Brain microvascular endothelial cell (primary cell): ENCODE data around the gene SEMA6B.

ENCODE experiments used
- DNase-seq: peaks from one replicate; pipeline ENCODE4 v3.0.0-alpha.2; 2020
- H3K27ac ChIP-seq: fragments of 250-450 bp; sonication (Bioruptor Pico); 2 replicates; pipeline ENCODE4 v1.5.1; 2020; ENCODE audit warnings: mild to moderate bottlenecking, moderate library complexity
- H3K27me3 ChIP-seq: fragments of 250-450 bp; sonication (Bioruptor Pico); replicated peaks from 2 replicates; pipeline ENCODE4 v1.5.1; 2020; ENCODE audit warnings: mild to moderate bottlenecking
- H3K36me3 ChIP-seq: fragments of 250-450 bp; sonication (Bioruptor Pico); replicated peaks from 2 replicates; pipeline ENCODE4 v1.5.1; 2020; ENCODE audit warnings: mild to moderate bottlenecking
- H3K4me3 ChIP-seq: 2 replicates; pipeline ENCODE4 v1.5.1; 2011; ENCODE audit warnings: low read depth, mild to moderate bottlenecking, control low read depth, low read length, moderate library complexity
- in situ Hi-C: cut with HindIII; loops from 2 replicates; pipeline ENCODE4 v1.10.0; 2017; ENCODE audit warnings: low sequenced_read_pairs, low pct_ligation_motif_present
- TF ChIP-seq, protein P1 (sequence below): IDR thresholded peaks from 2 replicates; pipeline ENCODE4 v1.5.1; 2011; ENCODE audit warnings: low read depth, mild to moderate bottlenecking, moderate library complexity, low read length, control low read depth, inconsistent platforms; ENCODE audit errors: missing control alignments

SEMA6B gene

DNA sequence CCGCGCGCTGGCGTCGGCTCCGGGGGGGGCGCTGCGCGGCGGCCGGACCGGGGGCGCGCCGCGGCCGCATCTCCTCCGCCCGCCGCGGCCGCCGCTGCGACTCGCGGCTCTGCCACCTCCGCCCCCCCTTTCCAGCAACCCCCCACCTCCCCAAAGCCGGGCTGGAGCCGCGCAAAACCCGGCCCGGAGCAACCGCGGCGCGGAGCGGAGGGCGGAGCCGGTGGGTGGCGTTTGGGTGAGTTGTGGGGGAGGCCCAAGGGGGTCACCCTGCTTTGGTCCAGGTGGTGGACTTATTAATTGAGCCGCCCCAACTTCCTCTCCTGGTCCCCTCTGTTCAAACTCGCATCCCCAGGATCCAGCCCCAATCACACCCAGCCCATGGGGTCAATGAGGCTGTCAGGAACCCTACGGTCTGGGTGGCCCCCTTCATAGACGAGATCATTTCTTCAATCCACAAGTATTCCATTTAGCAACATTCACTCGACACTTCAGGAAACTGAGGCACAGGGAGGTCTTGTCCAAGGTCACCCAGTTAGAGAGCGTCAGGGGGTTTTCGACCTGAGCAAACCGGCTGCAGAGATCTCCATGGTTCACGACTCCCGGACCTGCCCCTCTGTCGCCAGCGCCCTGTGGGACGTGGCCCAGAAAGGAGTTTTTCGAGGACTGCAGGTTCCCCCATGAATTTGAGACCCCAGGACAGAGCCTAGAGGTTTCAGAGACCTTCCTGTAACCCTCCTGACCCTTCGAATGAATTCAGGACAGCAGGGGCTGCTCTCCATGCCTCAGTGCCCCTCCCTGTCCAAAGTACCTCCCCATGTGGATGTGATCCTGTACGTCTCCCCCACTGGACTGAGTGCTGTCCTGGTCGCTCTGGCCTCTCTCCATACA lies 22.4 kb upstream of the SEMA6B start:
- TF ChIP-seq, protein P1, sequence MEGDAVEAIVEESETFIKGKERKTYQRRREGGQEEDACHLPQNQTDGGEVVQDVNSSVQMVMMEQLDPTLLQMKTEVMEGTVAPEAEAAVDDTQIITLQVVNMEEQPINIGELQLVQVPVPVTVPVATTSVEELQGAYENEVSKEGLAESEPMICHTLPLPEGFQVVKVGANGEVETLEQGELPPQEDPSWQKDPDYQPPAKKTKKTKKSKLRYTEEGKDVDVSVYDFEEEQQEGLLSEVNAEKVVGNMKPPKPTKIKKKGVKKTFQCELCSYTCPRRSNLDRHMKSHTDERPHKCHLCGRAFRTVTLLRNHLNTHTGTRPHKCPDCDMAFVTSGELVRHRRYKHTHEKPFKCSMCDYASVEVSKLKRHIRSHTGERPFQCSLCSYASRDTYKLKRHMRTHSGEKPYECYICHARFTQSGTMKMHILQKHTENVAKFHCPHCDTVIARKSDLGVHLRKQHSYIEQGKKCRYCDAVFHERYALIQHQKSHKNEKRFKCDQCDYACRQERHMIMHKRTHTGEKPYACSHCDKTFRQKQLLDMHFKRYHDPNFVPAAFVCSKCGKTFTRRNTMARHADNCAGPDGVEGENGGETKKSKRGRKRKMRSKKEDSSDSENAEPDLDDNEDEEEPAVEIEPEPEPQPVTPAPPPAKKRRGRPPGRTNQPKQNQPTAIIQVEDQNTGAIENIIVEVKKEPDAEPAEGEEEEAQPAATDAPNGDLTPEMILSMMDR, result no peak
- in situ Hi-C loops, result no loop called here
- Histone ChIP-seq H3K36me3 (no peaks in the 10 kb centered on the region), H3K27me3 (peaks cover 36% of the 10 kb centered on the region), H3K27ac (no peak overlapping the region), H3K4me3 (no peak overlapping the region)
- no peak for DNase-seq

- peaks cover 36% of the 10 kb centered on the region for H3K27me3 ChIP-seq
- in situ Hi-C loops, result no loop called here
- no peaks in the 10 kb centered on the region for H3K36me3 ChIP-seq
- DNase-seq, result no peak
- H3K4me3 ChIP-seq, result no peak overlapping the region
- TF ChIP-seq, protein P1, result no peak
- no peak overlapping the region for H3K27ac ChIP-seq
Measured at GRCh38 chr19:4580961-4581665, 21.6 kb upstream of the SEMA6B start.

- Histone ChIP-seq H3K27ac (no peak overlapping the region), H3K27me3 (peaks cover 33% of the 10 kb centered on the region), H3K4me3 (no peak overlapping the region), H3K36me3 (no peaks in the 10 kb centered on the region)
- in situ Hi-C loops, result no loop called here
- TF ChIP-seq, protein P1, result peak; percentile 25
- no peak for DNase-seq
Measured at GRCh38 chr19:4580021-4580901, 20.8 kb upstream of the SEMA6B start.

GRCh38 chr19:4579389-4579788 lies 19.9 kb upstream of the SEMA6B start:
- DNase-seq, result no peak
- in situ Hi-C loops, result no loop called here
- no peak overlapping the region for H3K4me3 ChIP-seq
- H3K27ac ChIP-seq, result no peak overlapping the region
- no peaks in the 10 kb centered on the region for H3K36me3 ChIP-seq
- H3K27me3 ChIP-seq, result peaks cover 24% of the 10 kb centered on the region
- TF ChIP-seq, protein P1, result no peak

GRCh38 chr19:4578552-4579248 lies 19.2 kb upstream of the SEMA6B start:
- H3K27ac ChIP-seq, result no peak overlapping the region
- in situ Hi-C loops, result no loop called here
- TF ChIP-seq, protein P1, result no peak
- DNase-seq, result no peak
- H3K36me3 ChIP-seq, result no peaks in the 10 kb centered on the region
- peaks cover 22% of the 10 kb centered on the region for H3K27me3 ChIP-seq
- H3K4me3 ChIP-seq, result no peak overlapping the region
